HL-60 (cell line): ENCODE data around the gene THSD7A.

Source experiments
- DNase-seq, 2 experiments: peaks; one replicate each; pipeline ENCODE4 v3.0.0-alpha.2; 2010 to 2020; ENCODE audit warnings: low read depth in 1 of 2, low spot score in 1 of 2
- H3K27ac ChIP-seq: fragments of 250-450 bp; sonication (Bioruptor Pico); replicated peaks from 2 replicates; pipeline ENCODE4 v1.5.1; 2020; ENCODE audit warnings: mild to moderate bottlenecking, moderate library complexity
- H3K27me3 ChIP-seq: fragments of 250-450 bp; sonication (Bioruptor Pico); 2 replicates; pipeline ENCODE4 v1.5.1; 2021; ENCODE audit warnings: mild to moderate bottlenecking, moderate library complexity; ENCODE audit not compliant: insufficient read depth, poor library complexity, severe bottlenecking
- H3K4me3 ChIP-seq: replicated peaks from 2 replicates; pipeline ENCODE4 v1.5.1; 2011; ENCODE audit warnings: mild to moderate bottlenecking, control low read depth, low read length; ENCODE audit not compliant: insufficient read depth
- GABPA ChIP-seq: IDR thresholded peaks from 2 replicates; pipeline ENCODE4 v1.6.1; 2012; ENCODE audit warnings: low read depth
- POLR2AphosphoS5 ChIP-seq: IDR thresholded peaks from 2 replicates; pipeline ENCODE4 v1.6.1; 2012; ENCODE audit warnings: low read depth
- REST ChIP-seq: IDR thresholded peaks from 2 replicates; pipeline ENCODE4 v1.6.1; 2012; ENCODE audit warnings: low read depth; ENCODE audit not compliant: insufficient replicate concordance
- SPI1 ChIP-seq: IDR thresholded peaks from 2 replicates; pipeline ENCODE4 v1.6.1; 2012; ENCODE audit warnings: low read depth, mild to moderate bottlenecking, borderline replicate concordance
- TF ChIP-seq, protein P1 (sequence below): IDR thresholded peaks from one replicate; pipeline ENCODE4 v1.5.1; 2011; ENCODE audit warnings: low read length, control low read depth, inconsistent platforms; ENCODE audit not compliant: insufficient read depth

The THSD7A gene

DNA sequence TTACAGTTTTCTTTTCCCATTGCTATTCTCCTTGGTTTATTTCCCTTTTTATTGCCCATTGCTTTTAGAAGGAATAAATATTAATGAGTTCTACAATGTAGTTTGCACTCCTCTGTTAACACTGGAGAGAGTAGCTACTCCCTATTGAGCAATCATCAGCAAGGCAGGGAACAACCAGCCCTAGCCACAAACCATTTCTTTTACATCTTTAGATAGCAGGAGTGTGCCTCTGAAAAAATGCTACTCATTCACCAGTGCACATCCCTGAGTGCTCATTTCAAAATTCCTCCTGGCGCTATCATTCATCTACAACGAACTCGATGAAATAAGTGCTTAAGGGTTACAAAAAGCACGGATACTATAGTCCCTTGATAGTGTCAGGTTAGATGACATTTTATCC lies 252.9 kb downstream of the THSD7A start:
- H3K27ac ChIP-seq: no peak overlapping the region
- no peak overlapping the region for H3K4me3 ChIP-seq
- H3K27me3 ChIP-seq: no peaks in the 10 kb centered on the region
- DNase-seq: no peak
- TF ChIP-seq, protein P1, sequence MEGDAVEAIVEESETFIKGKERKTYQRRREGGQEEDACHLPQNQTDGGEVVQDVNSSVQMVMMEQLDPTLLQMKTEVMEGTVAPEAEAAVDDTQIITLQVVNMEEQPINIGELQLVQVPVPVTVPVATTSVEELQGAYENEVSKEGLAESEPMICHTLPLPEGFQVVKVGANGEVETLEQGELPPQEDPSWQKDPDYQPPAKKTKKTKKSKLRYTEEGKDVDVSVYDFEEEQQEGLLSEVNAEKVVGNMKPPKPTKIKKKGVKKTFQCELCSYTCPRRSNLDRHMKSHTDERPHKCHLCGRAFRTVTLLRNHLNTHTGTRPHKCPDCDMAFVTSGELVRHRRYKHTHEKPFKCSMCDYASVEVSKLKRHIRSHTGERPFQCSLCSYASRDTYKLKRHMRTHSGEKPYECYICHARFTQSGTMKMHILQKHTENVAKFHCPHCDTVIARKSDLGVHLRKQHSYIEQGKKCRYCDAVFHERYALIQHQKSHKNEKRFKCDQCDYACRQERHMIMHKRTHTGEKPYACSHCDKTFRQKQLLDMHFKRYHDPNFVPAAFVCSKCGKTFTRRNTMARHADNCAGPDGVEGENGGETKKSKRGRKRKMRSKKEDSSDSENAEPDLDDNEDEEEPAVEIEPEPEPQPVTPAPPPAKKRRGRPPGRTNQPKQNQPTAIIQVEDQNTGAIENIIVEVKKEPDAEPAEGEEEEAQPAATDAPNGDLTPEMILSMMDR: no peak
- no peak for TF ChIP-seq POLR2AphosphoS5
- TF ChIP-seq SPI1: no peak
- no peak for TF ChIP-seq GABPA

- Histone ChIP-seq H3K27ac (no peak overlapping the region), H3K4me3 (no peak overlapping the region), H3K27me3 (no peaks in the 10 kb centered on the region)
- no peak for DNase-seq
- TF ChIP-seq POLR2AphosphoS5: no peak
- TF ChIP-seq GABPA: no peak
- TF ChIP-seq, protein P1: no peak
- no peak for TF ChIP-seq REST
These were observed 255.7 kb downstream of the THSD7A start for GRCh38 chr7:11576310-11576709.

DNA sequence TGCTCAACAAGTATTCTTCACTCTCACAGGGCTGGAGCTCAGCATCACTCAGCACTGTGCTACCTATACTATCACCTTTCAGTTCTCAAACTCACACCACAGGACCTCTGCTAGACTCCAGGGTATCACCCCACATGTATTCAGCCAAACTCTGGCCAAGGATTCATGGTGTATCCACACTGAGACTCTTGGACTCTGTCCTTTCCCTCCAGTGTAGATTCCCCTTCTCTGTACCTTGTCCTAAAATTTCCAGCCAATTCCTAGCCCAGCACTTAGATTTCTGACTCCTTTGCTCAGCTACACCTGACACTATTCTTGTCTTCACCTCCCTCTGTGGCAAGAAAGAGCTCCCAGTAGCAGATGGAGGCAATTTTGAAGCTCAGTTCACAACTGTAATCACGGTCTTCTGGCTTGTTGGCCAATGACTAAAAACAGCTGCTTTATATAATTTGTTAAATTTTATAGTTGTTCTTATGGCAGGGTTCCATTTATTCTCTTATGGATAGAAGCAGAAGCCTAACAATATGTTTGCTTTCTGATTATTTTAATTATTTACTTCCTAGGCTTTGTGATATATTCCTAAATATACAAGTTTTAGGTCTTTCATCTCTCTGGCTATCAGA lies 258.8 kb downstream of the THSD7A start:
- H3K27me3 ChIP-seq: no peaks in the 10 kb centered on the region
- no peak for DNase-seq
- no peak overlapping the region for H3K4me3 ChIP-seq
- TF ChIP-seq SPI1: no peak
- TF ChIP-seq REST: no peak
- no peak for TF ChIP-seq GABPA
- TF ChIP-seq POLR2AphosphoS5: no peak
- TF ChIP-seq, protein P1: no peak
- no peak overlapping the region for H3K27ac ChIP-seq

DNA sequence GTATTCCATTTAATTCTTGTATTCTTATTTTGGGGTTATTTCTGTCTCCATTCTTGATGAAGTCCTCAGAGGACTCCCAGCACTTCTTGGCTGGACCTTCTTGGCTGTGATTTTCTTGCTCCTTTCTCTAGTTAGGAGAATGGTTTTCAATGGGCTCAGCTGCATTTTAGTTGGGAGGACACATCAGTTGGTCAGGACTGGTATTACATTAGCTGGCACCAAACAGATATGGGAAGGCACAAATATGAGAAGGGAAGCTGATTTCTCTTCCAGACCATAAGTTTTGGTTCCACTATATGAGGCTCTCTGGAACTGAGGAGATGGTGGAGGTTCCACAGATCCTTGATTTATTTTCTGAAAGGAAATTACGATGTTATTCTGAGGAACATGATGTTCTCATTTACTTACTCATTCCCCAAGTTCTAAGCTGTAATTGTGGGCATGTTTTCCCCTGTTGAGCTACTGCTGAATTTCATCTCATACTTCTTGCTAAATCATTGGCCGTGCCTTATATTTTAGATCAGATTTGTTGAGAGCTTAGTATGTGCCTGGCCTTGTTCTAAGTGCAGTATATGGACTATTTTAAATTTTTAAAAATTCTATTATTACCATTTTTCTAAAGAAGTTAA lies 261.0 kb downstream of the THSD7A start:
- TF ChIP-seq POLR2AphosphoS5 (no peak), GABPA (no peak), SPI1 (no peak), REST (no peak)
- TF ChIP-seq, protein P1: no peak
- H3K4me3 ChIP-seq: no peak overlapping the region

More for the DNA sequence above, 261.0 kb downstream of the THSD7A start:
- Histone ChIP-seq H3K27ac (no peak overlapping the region), H3K27me3 (no peaks in the 10 kb centered on the region)
- no peak for DNase-seq
